Activated CD4-positive, alpha-beta T cell treated with anti-CD3 and anti-CD28 coated beads, Interleukin-2, amount 10 ng/mL, durations not matched to agents 7 days and 5 days (primary cell): ENCODE measurements around the gene HGFAC. TPM values are rescaled to one million over a fixed set of nuclear protein-coding genes. Genes with fewer than 3 reads are reported as not detected.

Experiments
- CTCF ChIA-PET: fragments of 350-600 bp; sonication (Branson Sonifier 250); formaldehyde crosslinking; loops from one replicate; lab custom pipeline; 2021; ENCODE audit warnings: antibody characterized with exemption; lab: Charles Lee
- POLR2A ChIA-PET: fragments of 350-600 bp; sonication (Branson Sonifier 250); formaldehyde crosslinking; loops from one replicate; lab custom pipeline; 2021; ENCODE audit warnings: antibody characterized with exemption; lab: Charles Lee
- DNase-seq: peaks from one replicate; pipeline ENCODE4 v3.0.0-alpha.2; 2020
- H3K27ac Mint-ChIP-seq: one replicate; pipeline ENCODE4 v1.8.0; 2021; ENCODE audit warnings: mild to moderate bottlenecking, moderate library complexity, mixed read lengths
- H3K27me3 Mint-ChIP-seq: one replicate; pipeline ENCODE4 v1.8.0; 2021; ENCODE audit warnings: mixed read lengths
- H3K36me3 Mint-ChIP-seq: one replicate; pipeline ENCODE4 v1.8.0; 2021; ENCODE audit warnings: low read depth, mixed read lengths
- H3K4me1 Mint-ChIP-seq: one replicate; pipeline ENCODE4 v1.8.0; 2021; ENCODE audit warnings: mixed read lengths
- H3K4me3 Mint-ChIP-seq: one replicate; pipeline ENCODE4 v1.8.0; 2021; ENCODE audit warnings: mild to moderate bottlenecking, moderate library complexity, mixed read lengths
- H3K9me3 Mint-ChIP-seq: one replicate; pipeline ENCODE4 v1.8.0; 2021; ENCODE audit warnings: mixed read lengths
- total RNA-seq, 2 experiments: library from RNA; stranded (reverse); gene quantifications; one replicate each; pipeline ENCODE4 v1.2.3, GENCODE V29; 2021

The HGFAC gene
- total RNA-seq, 2 experiments from 2014 or later: 0.10 TPM; not detected in 1

- no peak for DNase-seq
- peaks cover 15% of the 10 kb centered on the region for H3K27me3 Mint-ChIP-seq
- POLR2A ChIA-PET: no interaction called here
- H3K27ac Mint-ChIP-seq: no peak overlapping the region
- no peaks in the 10 kb centered on the region for H3K36me3 Mint-ChIP-seq
- no peaks in the 10 kb centered on the region for H3K9me3 Mint-ChIP-seq
- H3K4me1 Mint-ChIP-seq: no peaks in the 10 kb centered on the region
- CTCF ChIA-PET: interaction anchor here (1.2 kb wide), 1 partner anchor 14 kb away, joined by 4 read pairs; no protein-coding TSS in a partner anchor
- H3K4me3 Mint-ChIP-seq: no peak overlapping the region
Observed at GRCh38 chr4:3465698-3466671, 24.2 kb downstream of the HGFAC start.

- CTCF ChIA-PET: interaction anchor here (1.2 kb wide), 1 partner anchor 13 kb away, joined by 4 read pairs; no protein-coding TSS in a partner anchor
- H3K27me3 Mint-ChIP-seq: peaks cover 14% of the 10 kb centered on the region
- H3K36me3 Mint-ChIP-seq: no peaks in the 10 kb centered on the region
- no peak for DNase-seq
- POLR2A ChIA-PET: no interaction called here
- H3K9me3 Mint-ChIP-seq: no peaks in the 10 kb centered on the region
- H3K27ac Mint-ChIP-seq: no peak overlapping the region
- no peaks in the 10 kb centered on the region for H3K4me1 Mint-ChIP-seq
- no peak overlapping the region for H3K4me3 Mint-ChIP-seq
Observed at GRCh38 chr4:3466691-3467600, 25.2 kb downstream of the HGFAC start.

GRCh38 chr4:3467601-3468031 is 25.8 kb downstream of the HGFAC start:
- CTCF ChIA-PET: no interaction called here
- POLR2A ChIA-PET: no interaction called here
- Mint-ChIP-seq H3K4me1 (no peaks in the 10 kb centered on the region), H3K9me3 (no peaks in the 10 kb centered on the region), H3K27ac (no peak overlapping the region), H3K36me3 (no peaks in the 10 kb centered on the region), H3K4me3 (no peak overlapping the region), H3K27me3 (peaks cover 8% of the 10 kb centered on the region)
- no peak for DNase-seq

GRCh38 chr4:3468154-3468553 is 26.4 kb downstream of the HGFAC start:
- DNase-seq: no peak
- Mint-ChIP-seq H3K27me3 (peaks cover 6% of the 10 kb centered on the region), H3K27ac (no peak overlapping the region), H3K4me1 (no peaks in the 10 kb centered on the region), H3K4me3 (no peak overlapping the region), H3K9me3 (no peaks in the 10 kb centered on the region), H3K36me3 (no peaks in the 10 kb centered on the region)
- ChIA-PET CTCF (no interaction called here), POLR2A (no interaction called here)

GRCh38 chr4:3468804-3469203 is 27.0 kb downstream of the HGFAC start:
- H3K36me3 Mint-ChIP-seq: no peaks in the 10 kb centered on the region
- no peaks in the 10 kb centered on the region for H3K4me1 Mint-ChIP-seq
- peaks cover 6% of the 10 kb centered on the region for H3K27me3 Mint-ChIP-seq
- POLR2A ChIA-PET: no interaction called here
- H3K27ac Mint-ChIP-seq: no peak overlapping the region
- DNase-seq: no peak
- no peak overlapping the region for H3K4me3 Mint-ChIP-seq
- CTCF ChIA-PET: no interaction called here
- H3K9me3 Mint-ChIP-seq: no peaks in the 10 kb centered on the region

- POLR2A ChIA-PET: no interaction called here
- Mint-ChIP-seq H3K9me3 (no peaks in the 10 kb centered on the region), H3K4me1 (no peaks in the 10 kb centered on the region), H3K27ac (no peak overlapping the region), H3K4me3 (no peak overlapping the region), H3K36me3 (no peaks in the 10 kb centered on the region), H3K27me3 (peaks cover 2% of the 10 kb centered on the region)
- CTCF ChIA-PET: interaction anchor here (0.6 to 1.4 kb wide), 2 partner anchors 11 to 472 kb away, joined by 3 to 5 read pairs; no protein-coding TSS in a partner anchor
- DNase-seq: no peak
Observed at GRCh38 chr4:3469386-3470243, 27.8 kb downstream of the HGFAC start.

GRCh38 chr4:3470244-3471097 is 28.7 kb downstream of the HGFAC start:
- Mint-ChIP-seq H3K27ac (no peak overlapping the region), H3K4me3 (no peak overlapping the region), H3K36me3 (no peaks in the 10 kb centered on the region), H3K27me3 (no peaks in the 10 kb centered on the region), H3K4me1 (no peaks in the 10 kb centered on the region), H3K9me3 (no peaks in the 10 kb centered on the region)
- DNase-seq: no peak
- ChIA-PET CTCF (interaction anchor here (1.4 kb wide), 1 partner anchor 10 kb away, joined by 5 read pairs; no protein-coding TSS in a partner anchor), POLR2A (no interaction called here)

- POLR2A ChIA-PET: no interaction called here
- H3K4me1 Mint-ChIP-seq: no peaks in the 10 kb centered on the region
- no peaks in the 10 kb centered on the region for H3K27me3 Mint-ChIP-seq
- no peak overlapping the region for H3K27ac Mint-ChIP-seq
- no peak for DNase-seq
- H3K36me3 Mint-ChIP-seq: no peaks in the 10 kb centered on the region
- H3K4me3 Mint-ChIP-seq: no peak overlapping the region
- H3K9me3 Mint-ChIP-seq: no peaks in the 10 kb centered on the region
- CTCF ChIA-PET: interaction anchor here (1.4 kb wide), 2 partner anchors 9 to 10 kb away, joined by 4 to 5 read pairs; no protein-coding TSS in a partner anchor
Observed at GRCh38 chr4:3471098-3471760, 29.5 kb downstream of the HGFAC start.

- H3K27ac Mint-ChIP-seq: no peak overlapping the region
- ChIA-PET CTCF (interaction anchor here (0.6 to 1.4 kb wide), 2 partner anchors 9 to 15 kb away, joined by 3 to 4 read pairs; no protein-coding TSS in a partner anchor), POLR2A (no interaction called here)
- no peaks in the 10 kb centered on the region for H3K4me1 Mint-ChIP-seq
- H3K4me3 Mint-ChIP-seq: no peak overlapping the region
- no peaks in the 10 kb centered on the region for H3K9me3 Mint-ChIP-seq
- H3K27me3 Mint-ChIP-seq: no peaks in the 10 kb centered on the region
- no peak for DNase-seq
- no peaks in the 10 kb centered on the region for H3K36me3 Mint-ChIP-seq
Observed at GRCh38 chr4:3471886-3472285, 30.1 kb downstream of the HGFAC start.

GRCh38 chr4:3472411-3473141 is 30.8 kb downstream of the HGFAC start:
- DNase-seq: no peak
- H3K4me1 Mint-ChIP-seq: no peaks in the 10 kb centered on the region
- no peak overlapping the region for H3K27ac Mint-ChIP-seq
- ChIA-PET POLR2A (no interaction called here), CTCF (interaction anchor here (0.6 to 1.4 kb wide), 2 partner anchors 8 to 14 kb away, joined by 3 to 4 read pairs; no protein-coding TSS in a partner anchor)
- no peak overlapping the region for H3K4me3 Mint-ChIP-seq
- no peaks in the 10 kb centered on the region for H3K9me3 Mint-ChIP-seq
- no peaks in the 10 kb centered on the region for H3K27me3 Mint-ChIP-seq
- H3K36me3 Mint-ChIP-seq: no peaks in the 10 kb centered on the region
